ENCODE data around the gene MUC13.

Gene MUC13

DNA sequence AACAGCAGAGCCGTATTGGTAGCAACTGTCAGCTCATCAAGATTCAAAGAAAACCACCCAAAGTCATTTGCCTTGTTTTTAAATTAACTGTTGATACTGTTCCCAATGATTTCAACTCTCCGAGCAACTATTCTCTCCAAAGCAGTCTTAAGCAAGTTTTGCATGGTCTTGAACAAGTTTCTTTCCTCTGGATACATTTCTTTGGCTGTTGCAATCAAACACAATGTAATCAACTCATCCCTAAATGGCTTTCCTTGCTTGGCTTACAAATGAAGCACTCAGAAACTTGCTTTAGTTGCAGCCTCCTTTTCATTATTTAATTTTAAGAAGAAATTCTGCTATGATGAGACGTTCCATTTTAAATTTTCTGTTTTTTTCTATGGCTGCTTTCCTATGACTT lies 15.5 kb upstream of the MUC13 start:
- DNase-seq (ENCODE audit: low spot score): no peak

DNA sequence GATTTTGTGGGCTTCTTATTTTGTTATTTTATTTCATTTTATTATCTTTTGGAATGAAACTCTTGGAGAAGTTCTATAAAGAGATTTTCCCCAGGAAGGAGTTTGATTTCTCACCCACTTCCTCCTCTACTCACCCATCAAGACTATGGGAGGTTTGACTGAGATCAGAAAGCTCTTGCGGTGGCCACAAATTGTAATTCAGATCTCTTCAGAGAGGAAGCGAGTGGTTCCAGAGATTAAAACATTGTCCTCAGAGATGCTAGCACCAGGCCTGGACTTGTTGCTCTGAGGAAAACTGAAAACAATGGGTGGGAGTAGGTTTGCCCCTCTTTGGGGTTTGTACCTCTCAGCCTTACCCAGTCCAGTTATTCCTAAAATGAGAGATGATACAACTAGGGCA lies 8.1 kb upstream of the MUC13 start:
- DNase-seq (ENCODE audit: low spot score): no peak

DNA sequence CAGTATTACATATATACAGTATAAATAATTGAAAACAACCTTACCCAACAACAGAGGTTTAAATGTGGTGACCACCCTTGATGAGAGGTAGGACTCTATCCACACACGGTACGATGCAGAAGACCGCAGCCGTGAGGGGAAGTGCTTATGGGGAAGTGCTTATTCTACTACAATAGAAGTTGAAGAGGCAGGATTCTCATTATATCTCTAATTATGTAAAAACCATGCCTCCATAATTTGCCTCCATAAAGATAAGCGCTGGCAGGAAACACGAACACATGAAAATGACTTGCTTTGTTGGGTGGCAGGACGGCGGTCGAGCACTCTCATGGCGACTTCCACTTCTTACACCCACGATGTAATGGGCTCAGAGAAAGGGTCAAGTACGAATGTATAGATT lies 7.2 kb upstream of the MUC13 start:
- no peak for DNase-seq (ENCODE audit: low spot score)

DNA sequence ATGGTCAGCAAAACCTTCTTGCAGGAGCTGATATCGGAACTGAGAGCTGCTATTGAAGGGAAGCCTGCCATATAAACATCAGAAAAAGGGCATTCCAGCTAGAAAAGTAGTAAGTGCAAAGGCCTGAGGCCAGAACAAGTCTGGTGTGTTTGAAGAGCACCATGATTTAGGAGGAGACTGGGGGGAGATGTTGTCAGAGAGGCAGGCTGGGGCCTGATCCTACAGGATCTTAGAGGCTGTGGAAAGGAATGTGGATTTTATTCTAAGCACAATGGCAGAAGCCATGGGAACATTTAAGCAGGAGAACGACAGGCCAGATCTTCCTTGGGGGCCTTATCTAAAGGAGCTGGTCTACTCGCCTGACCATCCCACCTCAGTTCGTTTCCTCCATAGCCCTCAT lies 5.1 kb upstream of the MUC13 start:
- DNase-seq (ENCODE audit: low spot score): no peak

DNA sequence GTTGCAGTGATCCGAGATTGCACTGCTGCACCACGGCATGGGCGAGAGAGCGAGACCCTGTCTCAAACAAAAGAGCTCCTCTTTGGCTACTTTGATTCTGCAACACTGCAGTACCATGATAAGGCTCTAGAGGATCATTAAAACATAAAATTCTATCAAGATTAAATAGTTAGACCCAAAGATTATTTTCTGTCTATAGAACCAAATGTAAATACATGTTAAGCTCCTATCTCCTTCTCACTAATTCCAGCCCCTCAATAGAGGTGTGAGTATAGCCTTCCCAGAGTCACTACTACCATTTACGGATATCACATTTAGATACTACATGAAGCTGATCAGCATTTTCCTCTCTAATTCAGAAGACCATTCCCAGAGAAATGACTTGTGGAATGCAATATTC lies 4.3 kb upstream of the MUC13 start:
- DNase-seq (ENCODE audit: low spot score): no peak

DNA sequence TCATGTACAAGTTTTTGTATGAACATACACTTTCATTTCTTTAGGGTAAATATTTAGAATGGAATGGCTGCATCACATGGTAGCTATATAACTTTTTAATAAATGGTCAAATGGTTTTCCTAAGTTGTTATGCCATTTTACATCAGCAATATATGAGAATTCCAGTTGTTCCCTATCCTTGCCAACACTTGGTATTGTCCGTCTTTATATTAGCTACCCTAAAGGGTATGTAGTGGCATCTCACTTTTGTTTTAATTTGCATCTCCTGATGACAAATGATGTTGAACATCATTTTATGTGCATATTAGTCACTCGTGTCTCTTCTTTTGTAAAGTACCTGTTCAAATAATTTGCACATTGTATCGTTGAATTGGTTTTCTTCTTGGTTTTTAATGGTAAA lies 2.5 kb upstream of the MUC13 start:
- no peak for DNase-seq (ENCODE audit: low spot score)

DNA sequence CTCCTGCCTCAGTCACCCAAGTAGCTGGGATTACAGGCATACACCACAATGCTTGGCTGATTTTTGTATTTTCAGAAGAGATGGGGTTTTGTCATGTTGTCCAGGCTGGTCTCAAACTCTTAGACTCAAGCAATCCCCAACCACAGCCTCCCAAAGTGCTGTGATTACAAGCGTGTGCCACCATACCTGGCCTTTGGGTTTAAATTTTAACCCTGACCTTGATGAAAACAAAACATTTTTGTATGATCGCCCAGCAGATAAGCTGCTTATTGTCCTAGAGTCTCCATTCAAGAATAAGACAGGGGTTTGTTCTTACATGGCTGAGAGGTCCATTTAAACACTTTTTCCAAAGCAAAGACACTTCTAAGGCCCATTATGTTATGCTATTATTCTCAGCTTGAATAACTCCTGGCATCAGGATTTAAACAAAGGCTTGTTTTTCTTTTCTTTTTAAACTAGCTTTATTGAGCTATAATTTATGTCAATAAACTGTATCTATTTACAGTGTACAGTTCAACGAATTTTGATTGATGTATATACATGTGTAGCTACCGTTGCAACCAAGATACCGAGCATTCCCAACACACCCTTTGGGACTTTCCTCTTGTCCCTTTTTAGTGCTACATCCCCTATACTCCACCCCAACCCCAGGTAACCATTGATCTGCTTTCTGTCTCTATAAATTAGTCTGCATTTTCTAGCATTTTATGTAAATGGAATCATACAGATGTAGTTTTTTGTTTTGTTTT lies 1.4 kb upstream of the MUC13 start:
- no peak for DNase-seq (ENCODE audit: low spot score)

DNA sequence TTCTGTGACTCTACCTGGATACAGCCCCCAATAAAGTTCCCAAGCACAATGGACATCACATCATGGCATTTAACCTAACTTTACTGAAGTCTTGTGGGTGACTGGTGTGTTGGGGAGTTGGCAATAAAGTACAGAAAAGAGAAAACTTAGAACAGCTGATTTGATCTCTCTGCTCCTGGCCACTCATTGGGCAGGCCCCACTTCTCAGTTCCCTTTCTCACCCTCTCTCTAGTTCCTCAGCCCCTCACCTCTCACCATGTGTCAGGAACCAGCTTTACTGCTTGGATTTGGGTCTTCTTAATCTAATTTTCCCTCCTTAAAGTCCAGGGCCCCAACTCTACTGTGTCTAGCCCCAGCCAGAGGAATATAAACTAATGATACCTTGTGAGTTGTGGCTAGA lies 713 bp upstream of the MUC13 start:
- DNase-seq (ENCODE audit: low spot score): no peak

DNA sequence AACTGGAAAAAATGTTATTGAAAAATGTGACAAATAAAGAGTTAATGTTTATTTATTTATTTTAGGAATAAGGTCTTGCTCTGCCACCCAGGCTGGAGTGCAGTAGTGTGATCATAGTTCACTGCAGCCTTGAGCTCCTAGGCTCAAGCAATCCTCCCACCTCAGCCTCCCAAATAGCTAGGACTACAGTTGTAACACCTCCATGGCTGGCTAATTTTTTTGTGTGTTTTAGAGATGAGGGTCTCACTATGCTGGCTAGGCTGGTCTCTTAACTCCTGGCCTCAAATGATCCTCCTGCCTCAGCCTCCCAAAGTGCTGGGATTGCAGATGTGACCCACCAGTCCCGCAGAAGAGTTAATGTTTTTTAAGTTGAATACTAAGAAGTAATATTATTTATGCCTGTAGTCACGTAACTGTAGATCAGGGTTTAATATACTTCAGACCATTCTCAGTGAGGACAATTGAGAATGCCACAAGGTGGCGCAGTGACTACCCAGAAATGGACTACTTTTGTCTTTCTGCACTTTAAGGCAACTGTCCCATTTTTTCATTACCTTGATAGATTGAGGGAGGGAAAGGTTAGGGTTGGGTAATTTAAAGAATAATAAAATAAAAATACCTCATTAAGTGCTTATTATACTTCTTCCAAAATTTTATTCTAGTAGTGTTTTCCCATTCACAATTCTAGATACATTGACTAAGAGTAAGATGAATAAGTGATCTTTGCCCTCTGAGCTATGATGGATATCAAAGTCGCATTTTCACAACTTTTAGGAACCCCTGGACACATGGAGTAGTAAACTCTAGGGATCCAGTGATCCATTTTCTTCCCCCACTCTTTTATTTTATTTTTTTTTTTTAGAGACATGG lies 6.0 kb downstream of the MUC13 start:
- DNase-seq (ENCODE audit: low spot score): peak; percentile 69

DNA sequence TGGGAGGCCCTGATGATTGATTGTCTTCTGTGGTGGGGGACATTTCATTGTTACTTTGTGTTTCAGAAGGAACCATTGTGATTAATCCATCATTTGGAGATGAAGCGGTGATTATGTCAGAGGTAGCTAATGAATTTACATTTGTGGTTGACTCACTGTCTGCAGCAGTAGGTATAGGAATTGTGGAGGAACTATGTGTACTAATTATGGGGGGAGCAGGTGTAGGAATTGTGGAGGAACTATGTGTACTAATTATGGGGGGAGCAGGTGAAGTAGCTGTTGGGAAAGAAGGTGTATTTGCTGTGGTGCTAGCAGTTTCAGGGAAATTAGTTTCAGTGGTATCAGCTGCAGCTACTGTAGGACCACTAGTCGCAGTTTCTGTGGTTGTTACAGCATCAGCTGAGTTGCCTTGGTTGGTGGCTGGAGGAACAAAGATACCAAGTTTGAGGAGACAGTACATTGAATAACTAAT lies 6.9 kb downstream of the MUC13 start:
- no peak for DNase-seq (ENCODE audit: low spot score)

DNA sequence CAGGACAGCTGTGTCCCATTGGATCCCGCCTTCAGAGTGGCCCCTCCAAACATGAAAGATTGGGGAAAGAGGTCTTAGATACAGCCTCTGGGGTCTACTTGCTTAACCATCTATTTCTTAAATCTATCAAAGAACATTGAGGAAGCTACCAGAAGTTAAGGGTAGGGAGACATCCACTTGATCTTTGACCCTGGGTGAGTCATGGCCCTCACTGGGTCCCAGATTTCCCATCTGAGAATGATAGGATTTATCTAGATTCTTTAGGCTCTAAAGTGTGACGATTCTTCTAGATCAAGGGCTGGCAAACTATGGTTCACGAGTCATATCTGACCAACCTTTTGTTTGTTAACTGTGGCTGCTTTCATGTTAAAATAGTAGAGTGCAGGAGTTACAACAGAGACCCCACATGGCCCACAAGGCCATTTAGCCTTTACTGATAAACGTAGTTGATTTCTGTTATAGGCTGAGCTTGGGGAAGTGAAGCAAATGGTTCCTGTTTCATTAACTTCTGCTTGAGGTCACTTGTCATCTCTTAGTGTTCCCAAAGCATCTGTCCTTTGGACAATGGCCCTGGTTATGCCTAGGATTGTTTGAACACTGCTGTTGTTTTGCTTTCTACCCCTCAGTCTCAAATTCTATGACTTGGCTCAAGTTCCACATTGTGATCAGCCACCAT lies 8.0 kb downstream of the MUC13 start:
- no peak for DNase-seq (ENCODE audit: low spot score)

DNA sequence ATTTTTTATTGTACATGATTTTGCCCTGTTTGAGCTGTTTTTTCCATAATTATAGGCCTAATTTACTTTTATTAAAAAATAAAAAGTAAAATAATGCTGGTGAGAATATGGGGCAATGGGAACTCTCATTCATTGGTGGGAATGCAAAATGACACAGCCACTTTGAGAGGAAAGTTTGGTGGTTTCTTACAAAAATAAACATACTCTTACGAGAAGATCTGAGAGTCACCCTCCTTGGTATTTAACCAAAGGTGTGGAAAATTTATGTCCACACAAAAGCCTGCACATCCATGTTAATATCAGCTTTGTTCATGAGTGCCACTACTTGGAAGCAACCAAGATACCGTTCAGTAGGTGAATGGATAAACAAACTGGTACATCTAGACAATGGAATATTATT lies 9.8 kb downstream of the MUC13 start:
- no peak for DNase-seq (ENCODE audit: low spot score)

DNA sequence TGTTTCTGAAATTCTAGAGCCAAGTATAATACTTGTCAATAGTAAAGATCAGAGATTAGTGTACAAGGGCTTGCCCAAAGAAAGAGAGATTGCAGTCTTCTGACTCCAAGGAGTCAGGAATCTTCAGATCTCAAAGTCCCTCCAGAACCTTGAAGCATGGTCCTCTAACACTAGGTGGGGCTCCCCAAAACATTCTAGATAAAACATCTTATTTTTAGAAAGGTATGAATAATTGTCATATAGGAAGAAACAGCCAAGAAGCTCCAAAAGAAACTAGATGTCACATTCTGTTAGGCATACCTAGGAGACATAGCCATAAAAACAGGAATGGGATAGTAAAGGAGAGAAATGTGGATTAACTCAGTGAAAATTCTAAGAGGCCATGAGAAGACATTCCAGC lies 10.7 kb downstream of the MUC13 start:
- DNase-seq (ENCODE audit: low spot score): no peak

DNA sequence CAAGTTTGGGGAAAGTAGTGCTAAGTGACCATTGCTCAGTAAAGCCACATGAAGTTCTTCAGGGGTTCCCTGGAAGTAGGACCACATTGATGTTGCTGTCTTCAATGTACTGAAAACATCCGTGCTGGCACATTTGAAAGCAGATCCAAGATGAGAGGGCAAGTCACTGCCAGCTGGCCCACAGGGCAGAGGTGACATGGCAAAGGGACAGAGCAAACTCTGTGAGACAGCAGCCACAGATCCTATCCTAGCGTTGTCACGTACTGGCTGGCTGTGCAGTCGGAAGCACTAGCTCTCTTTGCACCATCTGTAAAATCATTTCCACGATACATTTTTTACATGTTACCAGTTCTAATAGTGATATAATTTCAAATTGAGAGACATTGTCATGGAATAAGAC lies 13.8 kb downstream of the MUC13 start:
- no peak for DNase-seq (ENCODE audit: low spot score)

DNA sequence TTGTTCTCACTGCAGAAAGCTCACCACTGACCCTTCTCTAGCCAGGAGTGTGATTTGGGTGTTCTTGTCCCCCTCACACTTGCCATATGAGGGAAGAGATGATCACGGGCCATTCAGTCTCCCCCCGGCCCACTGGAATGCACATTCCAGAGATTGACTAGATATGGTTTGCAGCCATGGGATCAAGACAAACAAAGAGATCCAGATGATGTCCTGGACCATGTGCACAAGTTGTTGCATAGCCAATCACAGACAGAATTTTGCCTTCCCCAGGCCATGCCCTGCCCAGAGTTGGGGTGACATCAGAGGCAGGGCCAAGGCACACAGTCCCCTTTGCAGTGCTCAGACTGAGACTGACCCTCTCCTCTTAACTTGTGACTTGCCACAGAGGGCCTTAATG lies 14.8 kb downstream of the MUC13 start:
- no peak for DNase-seq (ENCODE audit: low spot score)

DNA sequence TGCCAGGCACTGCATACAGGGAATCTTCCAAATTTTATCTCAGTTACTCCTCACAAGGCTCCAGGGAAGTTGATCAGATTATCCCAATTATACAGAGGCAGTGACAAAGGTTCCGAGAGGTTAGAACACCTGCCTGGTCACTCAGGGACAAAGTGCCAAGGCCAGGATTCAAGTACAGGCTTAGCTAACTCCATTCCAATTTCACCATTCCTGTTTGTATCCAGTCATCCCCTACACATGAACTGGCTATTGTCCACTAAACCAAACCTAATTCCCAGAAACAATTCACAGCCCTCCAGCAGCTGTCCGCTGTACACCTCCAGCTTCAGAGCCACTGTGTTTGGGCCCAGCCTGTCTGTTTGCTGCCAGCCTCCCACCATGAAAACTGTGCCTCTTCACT lies 16.0 kb downstream of the MUC13 start:
- DNase-seq (ENCODE audit: low spot score): no peak

DNA sequence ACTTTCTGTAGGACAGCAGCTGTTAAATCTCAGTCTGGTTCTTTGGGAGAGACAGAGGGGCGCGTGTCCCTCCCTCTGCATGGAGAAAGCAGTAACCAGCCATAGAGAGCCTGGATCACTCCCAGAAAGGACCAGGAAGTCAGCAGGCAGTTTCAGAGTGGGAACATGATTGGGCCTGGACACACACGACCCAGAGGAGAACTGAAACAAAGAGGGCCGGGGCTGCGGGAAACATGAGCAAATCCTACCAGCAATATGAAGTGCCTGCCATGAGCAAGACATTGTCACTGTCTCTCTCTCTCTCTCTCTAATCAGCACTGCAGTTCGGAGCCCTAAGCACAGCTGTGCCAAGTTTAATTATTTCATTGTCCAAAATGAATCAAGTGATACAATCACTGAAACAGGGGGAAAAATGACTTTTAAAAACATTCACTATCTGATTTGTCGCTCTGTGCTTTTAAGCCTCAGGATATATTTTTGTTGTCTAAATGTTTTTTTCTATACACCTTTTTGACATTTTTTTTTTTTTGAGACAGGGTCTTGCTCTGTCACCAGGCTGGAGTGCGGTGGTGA lies 17.6 kb downstream of the MUC13 start:
- peak; percentile 25 for DNase-seq (ENCODE audit: low spot score)

DNA sequence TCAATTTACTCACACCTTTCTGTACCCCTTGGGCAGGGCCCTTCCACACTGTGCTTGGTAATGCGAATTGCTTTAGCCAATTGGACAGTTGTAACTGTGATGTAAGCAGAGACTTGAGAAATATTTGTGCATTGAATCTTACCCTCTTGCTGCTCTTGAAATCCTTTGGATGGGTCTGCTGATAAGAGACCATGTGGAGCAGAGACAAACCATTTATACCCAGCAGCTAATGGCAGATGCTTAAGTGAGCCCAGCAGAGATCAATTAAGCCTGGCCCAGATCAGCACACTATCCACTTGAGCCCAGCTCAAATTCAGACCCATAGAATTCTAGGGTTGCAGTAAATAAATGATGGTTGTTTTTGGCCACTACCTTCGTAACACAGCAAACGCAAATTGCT lies 19.3 kb downstream of the MUC13 start:
- DNase-seq (ENCODE audit: low spot score): peak; percentile 31

DNA sequence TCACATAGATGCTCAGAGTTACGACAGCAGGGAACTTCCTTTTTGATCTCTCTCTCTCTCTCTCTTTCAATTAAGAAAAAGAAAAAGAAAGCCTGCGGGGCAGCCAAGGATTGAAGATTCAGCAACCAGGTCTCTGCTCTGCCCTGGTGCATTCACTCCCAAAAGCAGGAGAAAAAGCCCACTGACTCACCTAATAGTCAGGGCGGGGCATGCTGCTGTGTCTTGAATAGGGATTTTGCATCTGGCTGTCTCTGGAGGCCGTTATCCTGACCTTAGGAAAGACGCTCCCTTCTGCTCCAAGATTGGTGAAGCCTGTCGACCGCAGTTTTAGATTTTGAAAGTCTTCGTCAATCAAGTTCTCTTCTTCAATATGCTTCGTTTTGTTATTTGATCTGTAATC lies 26.6 kb downstream of the MUC13 start:
- DNase-seq (ENCODE audit: low spot score): no peak

DNA sequence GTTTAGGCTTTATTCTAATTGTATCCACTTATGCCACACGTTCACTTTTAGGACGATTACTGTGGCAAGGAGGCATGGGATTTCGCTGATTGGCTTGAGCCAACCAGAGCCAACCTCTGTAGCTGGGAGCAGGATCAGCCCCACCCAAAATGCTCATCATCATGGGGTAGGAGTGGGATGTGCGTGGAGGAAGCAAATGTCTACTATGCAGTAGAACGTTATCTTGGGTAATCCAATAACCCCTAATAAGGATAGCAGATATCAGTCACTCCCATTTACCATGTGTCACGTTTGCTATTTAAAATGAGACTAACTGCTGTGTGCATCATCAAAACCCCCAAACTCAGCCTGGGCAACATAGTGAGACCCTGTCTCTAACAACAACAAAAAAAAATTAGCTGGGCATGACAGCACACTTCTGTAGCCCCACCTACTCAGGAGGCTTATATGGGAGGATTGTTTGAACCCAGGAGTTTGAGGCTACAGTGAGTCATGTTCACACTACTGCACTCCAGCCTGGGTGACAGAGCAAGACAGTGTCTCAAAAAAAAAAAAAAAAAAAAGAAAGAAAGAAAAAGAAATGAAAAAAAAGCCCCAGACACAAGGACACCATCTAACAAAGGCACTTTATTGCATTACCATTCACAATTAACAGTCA lies 29.6 kb downstream of the MUC13 start:
- DNase-seq (ENCODE audit: low spot score): no peak
